HG02981 (cell line): ENCODE data around the gene FAM181A.

Experiments used
- ATAC-seq: cut with Tn5 transposase; IDR thresholded peaks from one replicate; pipeline ENCODE4 v1.9.1; 2021; ENCODE audit warnings: mild to moderate bottlenecking, moderate library complexity; ENCODE audit not compliant: unreplicated experiment

FAM181A gene

DNA sequence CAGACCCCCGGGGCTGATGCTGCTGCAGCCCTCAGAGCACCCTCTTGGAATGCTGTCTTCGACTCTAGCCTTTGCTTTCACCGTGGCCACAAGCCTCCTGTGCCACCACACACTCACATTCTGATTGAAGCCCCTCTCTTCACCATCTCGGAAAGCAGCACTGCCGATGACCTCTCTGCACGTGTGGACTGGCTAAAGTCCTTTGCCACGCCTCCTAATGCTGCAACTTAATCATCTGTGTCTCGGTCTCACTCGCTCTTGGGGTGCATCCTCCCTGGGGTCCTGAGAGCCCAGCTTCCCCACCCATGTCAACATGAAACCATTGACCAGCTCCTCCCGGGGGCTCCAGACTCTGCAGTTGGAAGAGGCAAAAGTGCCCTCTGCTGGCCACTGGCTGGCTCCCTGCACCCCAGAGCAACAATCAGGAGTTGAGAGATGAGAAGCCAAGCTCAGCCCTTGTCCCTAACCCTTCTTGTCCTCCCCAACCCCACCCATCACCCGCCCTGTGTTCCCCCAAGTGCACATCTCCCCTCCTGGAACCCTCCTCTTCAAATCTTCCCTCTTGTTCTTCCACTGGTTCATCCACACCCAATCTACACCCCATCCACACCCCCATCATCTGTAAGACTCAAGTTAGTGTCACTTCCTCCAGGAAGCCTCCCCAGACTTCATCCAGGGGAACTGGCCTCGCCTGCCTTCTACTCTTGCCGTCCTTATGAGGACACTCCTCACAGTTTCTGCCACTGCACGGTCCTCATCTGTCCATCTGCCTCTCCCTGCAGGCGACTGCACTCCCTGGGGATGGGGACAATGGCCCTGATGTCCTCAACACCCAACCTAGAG is 23.6 kb upstream of the FAM181A start:
- no peak for ATAC-seq

DNA sequence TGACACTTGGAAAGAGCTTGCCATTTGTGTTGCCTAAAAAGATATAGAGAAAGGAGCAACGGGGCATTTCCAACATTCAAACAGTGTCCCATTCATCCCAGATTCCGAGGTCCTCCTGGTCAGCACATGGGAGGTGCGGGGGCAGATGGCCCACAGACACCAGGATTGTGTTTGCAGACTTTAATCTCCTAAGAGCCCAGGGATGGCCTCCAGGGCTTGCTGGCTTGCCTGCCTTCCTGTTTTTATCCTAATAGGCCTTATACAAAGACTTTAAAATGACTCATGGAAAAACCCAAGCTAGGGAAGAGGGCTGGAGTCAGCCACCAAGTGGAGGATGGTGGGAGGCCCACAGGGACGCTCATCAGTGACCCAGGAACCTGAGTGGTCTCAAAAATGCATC is 21.5 kb upstream of the FAM181A start:
- no peak for ATAC-seq

DNA sequence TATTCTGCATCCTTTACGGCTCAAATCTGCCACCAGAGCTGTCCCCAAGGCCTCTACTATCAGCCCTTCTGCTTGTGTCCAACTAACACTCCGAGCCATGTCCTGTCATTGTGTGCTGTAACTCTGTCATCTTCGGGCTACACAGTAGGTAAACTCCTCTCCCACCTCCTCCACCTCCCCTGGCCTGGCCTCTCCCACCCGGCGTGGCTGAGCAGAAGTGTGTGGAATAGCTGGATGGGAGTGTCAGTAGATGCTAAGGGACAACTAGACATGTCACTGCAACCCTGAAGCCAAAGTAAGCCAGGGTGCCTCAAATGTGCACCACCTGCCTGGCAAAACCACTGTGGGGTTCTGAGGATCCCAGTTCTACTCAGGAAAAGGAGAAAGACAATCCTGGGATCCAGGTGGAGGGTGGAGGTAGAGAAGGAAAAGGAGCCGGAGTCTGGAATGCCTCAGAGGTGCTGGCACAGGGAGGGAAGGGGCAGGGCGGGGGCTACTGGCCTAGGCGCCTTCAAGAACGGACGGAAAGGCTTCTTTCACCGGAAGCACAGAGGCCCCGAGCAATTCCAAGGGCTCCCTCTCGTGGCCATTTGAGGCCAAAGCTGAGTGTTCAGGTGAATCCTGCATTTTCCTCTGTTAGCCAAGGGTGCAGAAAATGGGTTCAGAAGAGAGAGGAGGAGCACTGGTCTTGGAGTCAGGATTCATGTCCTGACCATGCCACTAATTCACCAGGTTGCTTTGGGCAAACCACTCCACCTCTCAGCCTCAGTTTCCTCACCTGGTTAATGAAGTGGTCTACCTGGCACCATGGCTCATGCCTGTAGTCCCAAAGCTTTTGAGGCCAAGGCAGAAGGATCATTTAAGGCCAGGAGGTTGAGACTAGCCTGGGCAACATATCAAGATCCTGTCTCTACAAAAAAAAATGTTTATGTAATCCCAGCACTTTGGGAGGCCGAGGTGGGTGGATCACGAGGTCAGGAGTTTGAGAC is 20.5 kb upstream of the FAM181A start:
- no peak for ATAC-seq

DNA sequence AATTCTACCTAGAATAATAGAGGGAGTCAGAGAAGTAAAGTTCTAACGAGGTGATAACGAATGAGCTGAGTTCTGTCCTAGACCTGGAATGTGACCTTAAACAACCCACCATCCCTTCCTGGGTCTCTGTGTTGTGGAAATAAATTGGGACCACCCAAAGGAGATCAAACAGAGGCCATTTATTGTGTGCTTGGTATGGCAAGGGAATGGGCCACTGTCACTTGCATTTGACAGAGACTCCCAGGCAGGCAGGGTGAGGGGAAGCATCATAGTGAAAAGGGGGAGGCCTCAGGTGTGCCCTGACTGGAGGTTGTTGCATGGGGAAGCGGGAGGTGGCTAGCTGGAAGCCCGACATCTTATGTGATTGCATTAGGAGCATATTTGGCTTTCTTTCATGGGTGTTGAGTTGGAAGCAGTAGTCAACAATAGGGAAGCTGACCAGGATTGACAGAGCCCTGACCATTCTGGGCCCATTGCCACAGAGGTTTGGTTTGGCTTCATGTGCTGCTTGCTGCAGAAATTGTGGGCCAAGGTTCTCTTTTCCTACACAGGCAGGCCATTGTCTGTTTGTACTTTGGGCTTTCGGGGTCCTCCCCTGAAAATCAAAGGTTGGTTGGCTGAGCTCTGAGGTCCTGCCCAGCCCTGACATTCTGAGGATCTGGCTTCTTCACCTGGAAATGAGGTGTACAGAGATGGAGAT is 17.6 kb upstream of the FAM181A start:
- no peak for ATAC-seq

DNA sequence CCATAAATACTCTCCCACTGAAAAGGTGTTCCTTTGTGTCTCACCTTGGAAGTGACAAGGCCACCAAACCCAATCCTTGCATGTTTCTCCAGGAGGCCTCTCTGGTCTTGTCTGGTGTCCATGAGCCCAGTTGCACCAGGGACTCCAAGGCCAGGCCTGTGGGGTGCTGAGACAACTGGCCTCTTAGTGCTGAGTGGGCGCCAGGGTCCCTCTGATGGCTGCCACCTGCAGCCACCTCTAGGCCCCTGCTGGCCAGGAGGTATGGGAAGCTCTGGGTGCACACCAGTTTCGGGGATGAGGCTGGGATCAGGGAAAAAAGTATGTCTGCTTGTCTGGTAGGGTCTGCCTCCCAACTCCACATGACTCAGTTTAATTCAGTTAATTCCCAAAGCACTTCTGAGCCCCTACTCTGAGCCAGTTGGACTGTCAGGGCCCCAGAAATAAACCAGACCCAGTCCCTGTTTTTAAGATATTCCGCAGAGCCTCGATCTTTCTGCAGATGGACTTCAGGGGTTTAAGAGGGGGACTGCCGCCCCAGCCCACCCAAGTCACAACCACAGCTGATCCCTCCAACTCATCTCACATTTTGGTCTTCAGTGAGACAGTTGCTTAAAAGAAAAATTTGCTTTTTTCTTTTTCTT is 15.0 kb upstream of the FAM181A start:
- ATAC-seq: no peak

DNA sequence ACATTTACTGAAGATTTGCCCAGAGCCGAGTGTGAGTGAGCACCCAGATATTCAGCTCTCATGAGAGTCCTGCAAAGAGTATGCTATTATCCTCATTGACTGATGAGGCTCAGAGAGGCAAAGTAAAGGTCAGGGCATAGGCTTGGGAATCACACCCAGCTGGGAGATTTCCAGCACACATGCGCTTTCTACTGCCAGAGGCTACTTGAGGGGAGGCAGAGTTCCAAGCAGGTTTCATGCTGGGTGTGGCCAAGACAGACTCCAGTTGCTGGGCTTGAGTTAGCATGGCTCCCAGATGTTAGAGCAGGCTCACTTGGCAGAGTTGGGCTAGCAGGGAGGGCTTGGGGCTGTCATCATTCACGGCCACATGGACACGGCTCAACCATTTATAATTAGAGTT is 14.4 kb upstream of the FAM181A start:
- ATAC-seq: no peak

DNA sequence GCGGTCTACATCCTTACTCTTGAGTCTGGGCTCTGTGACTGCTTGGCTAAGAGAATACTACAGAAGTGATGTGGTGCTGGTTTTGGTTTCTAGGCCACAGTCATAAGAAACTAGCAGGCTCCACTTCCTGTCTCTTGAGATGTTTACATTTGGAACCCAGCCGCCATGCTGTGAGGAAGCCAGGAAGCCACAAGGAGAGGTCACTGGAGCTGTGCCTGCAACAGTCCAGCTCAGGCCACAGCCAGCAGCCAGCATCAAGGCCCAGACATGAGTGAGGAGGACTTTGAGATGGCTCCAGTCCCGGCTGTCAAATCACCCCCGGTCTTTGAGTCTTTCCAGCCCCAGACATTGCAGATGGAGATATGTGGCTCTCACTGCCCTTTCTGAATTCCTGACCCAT is 12.9 kb upstream of the FAM181A start:
- ATAC-seq: no peak

DNA sequence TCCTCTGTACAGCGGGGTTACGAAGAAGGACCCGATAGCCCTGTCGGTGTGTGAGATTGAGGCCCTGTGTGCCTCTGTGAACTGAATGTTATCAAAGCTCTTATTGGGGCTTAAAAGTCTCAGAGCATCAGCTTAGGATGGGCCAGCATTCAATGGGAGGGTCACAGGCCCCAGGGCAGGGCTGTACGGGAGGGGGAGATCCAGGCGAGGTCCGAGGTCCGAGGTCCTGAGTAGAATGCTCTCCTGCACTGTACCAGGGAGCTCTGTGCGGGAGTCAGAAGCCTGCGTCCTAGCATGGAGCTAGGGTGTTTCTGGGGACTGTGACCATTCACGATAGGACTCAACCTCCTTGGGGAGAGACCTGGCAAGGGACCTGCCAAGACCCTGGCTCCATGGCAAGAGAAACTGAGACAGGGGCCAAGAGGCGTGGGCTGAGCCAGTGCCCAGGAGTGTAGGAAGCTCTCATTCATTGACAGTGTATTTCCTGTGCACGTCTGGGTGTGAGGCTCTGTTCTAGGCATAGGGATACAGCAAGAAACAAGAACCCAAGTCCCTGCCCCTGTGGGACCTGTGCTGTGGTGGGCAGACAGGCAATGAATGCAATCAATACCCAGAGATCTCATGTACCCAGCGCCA is 12.0 kb upstream of the FAM181A start:
- no peak for ATAC-seq

DNA sequence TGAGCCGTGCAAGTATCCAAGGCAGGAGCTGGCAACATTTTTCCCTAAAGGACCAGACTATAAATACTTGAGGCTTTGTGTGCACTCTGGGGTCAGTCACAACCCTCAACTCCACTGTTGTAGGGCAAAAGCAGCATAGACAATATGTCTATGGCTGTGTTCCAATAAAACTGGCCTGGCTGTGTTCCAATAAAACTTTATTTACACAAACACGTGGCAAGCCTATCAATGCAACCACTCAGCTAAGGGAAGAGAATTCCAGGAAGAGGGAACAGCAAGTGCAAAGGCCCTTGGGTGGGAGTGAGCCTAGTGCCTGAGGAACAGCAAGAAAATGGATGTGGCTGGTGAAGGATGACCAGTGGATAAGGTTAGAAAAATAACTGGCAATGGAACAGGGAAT is 11.3 kb upstream of the FAM181A start:
- ATAC-seq: no peak

DNA sequence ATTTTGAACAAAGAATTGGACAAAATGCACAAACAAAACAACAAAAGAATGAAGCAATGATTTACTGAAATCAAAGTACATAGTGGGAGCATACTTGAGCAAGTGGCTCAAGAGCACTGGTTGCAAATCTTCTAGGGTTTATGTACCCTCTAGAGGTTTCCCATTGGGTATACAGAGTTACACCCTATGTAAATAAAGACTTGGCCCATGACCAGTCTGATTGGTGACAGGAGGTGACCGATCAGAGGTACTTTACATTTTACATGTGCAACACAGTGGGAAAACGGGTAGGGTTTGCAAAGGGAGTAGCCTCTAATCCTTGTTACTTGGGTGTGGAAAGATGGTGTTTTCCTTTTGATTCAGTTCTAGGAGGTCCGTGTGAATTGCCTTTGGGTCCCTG is 10.6 kb upstream of the FAM181A start:
- ATAC-seq: no peak

DNA sequence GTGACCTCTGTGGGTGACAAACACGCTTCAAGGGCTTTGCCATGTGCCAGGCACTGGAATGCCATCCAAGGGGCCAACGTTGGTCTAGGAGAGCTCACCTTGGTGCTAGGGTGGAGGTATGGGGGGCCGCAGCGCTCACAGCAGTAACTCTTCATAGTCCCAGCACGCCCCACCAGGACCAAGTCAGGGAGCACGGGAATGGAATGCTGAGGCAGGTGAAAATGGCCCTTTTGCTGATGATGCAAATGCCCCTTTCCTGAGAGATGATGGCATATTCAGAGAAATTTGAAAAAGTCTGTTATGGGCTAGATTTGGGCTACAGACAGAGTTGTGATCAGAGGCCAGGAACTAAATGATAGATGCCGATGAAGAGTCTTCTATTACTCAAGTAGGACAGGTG is 10.0 kb upstream of the FAM181A start:
- no peak for ATAC-seq

DNA sequence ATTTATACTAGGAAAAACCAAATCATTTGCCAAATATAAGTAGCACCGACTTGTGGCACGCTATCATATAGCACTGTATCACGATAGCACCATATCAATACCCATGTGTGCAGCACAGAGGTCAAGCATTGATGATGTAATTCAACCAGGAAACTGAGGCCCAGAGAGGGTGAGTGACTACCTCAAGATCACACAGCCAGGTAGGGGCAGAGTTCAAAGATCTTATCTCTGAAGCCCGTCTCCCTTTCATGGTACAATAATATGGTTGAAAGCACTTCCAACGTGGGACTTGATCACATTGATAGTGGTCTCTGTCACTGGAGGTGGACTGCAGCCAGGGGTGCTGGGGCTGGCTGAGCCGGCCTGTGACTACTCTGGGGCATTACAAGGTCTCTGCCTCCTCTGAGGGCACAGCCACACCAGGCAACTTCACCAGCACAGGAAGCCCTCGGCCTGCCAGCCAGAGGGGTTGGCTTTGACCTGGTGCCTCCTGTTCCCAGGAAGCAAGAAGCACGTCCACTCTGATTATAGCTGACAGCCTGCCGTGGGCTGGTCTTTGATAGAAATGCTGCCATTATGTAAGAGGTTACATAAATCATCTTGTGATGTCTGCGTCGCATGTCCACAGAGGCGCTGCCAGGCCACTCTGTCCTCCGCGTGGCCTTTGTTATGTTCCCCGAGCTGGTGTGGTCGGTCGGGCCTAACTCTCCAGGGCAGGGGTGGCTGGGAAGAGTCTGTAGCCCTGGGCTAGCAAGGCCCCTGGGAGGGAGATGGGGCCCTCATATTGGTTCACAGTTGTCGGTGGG is 5.9 kb upstream of the FAM181A start:
- ATAC-seq: no peak

DNA sequence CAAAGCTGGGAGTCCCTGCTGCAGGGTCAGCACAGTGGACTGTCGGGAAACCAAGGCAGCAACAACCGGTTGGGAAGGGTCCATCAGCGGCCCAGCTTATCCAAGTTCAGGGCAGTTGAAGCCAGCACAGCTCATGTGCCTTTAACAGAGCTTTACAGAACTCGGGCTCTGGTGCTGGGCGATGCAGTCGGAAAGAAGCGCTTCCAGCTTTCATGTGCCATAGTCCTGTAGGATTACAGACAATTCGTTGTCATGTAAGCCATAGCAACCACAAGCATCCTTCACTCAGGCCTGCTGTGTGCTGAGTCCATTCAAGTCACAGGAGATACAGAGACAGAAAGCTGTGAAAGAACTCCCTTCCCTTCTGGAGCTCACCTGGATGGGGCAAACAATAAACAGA is 3.5 kb upstream of the FAM181A start:
- ATAC-seq: no peak

DNA sequence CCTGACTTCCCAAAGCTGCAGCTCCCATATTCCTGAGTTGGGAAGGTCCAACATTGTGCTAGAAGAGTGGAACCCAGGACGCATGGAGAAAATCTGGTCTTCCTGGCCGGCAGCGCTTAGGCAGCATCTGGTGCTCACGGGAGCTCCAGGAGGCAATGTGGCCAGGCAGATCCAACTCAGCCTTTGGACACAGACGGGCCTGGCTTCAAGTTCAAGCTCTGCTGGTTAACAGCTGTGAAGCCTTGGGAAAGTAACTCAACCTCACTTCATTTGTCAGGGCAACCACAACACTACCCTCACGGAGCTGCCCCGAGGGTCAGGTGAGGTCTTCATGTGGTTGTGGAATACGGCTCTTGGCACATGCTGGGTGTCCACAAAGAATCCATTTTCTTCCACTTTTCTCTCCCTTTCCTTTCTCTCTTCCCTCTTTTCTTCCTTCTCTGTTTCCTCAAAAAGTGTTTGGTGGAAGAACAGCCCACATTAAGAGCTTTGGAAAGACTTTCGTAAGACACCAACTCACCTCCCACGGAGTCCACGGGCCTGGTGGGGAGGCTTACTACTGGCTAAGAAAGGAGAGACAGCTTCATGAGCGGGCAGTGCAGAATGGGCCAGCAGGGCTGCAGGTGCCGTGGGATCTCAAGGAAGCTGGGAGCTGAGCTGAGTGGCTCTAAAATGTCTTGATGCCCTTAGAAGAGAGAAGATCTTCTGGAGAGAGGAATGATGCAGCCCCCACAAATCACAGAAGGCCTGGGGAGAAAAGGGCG is 2.4 kb upstream of the FAM181A start:
- ATAC-seq: no peak

DNA sequence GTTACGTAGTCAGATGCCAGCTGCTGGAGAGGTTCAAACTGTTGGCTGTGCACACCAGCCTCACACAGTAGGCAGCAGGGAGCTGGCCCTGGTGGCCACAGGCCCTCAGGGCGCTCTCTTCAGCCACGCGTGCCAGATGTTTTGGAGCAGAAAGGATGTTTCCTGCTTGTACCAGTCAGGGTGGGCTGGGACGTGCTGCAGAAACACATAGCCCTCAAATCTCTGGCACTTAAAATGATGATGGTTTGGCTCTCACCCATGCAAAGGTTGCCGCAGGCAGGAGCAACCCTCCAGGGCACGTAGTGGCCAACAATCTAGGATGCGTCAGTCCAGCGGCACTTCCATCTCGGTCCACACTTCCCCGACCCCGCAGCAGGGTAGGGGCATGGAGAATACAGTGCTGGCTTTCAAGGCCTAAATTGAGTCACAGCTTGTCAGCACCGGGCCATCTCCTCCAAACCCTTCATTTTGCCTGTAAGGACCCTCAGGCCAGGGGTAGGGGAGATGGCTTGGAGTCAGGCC is 1.7 kb upstream of the FAM181A start:
- ATAC-seq: no peak

DNA sequence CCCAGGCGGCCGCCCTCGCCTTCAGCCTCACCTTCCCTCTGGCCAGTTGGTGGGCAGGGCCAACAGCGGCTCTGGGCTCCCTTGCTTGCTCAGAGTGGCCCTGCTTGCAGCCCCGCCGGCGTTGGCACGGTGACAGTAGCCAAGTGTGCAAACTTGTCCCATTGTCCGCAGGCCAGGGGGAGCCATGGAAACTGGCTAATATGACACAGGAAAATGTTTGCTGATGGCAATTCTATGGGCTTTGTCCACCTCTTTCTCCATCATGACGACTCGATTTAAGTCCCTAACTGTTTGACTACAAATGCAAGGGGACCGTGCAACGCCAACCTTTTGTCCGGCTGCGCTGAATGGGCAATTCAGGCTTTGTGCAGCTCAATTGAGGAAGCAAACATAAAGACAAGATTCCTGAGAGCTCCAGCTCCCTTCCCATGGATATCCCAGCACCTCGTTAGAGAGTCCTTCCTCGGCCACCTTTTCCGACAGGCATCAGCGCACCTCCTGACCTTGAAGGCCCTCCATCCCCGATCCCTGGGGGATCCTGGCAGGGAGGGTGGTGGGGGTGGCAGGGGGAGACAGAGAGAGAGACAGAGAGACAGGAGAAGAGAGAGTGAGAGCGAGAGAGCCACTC is 785 bp upstream of the FAM181A start:
- no peak for ATAC-seq

DNA sequence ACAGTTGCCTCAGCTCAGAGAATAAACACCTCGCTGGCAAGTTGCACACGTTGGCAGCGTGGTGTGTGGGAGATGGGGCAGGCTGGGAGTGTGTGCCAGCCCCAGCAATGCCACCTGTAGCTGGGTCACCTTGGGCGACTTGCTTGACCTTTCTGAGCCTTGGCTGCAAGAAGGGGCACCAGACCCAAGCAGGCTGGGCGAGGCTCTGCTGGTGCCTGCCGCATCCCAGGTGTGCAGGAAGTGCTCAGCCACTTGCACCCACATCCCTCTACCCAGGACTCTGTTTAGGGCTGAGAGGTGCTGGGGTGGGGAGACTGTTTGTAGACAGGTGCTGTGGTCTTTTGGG is 629 bp downstream of the FAM181A start:
- ATAC-seq: no peak
